Measurements from ENCODE around the gene OSBPL2.

The OSBPL2 gene

DNA sequence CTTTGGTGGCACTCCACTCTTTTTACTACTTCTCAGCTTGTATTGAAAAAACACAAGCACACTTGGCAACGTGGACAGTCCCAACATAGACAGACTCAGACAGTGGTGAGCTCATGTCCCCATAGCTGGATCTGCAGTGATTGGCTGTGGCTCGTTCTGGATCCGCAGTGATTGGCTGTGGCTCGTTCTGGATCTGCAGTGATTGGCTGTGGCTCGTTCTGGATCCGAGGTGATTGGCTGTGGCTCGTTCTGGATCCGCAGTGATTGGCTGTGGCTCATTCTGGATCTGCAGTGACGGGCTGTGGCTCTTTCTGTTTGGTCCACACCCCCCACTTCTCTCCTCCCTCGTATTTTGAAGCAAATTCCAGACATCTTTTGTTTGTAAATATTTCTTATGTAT, 28.0 kb downstream of the OSBPL2 start:
- Histone ChIP-seq H3K36me3 (ENCODE audit: control insufficient read depth, insufficient read depth, low read length) (peaks cover 3% of the 10 kb centered on the region), H3K79me1 (ENCODE audit: low read length) (no peaks in the 10 kb centered on the region), H2BK5ac (ENCODE audit: low read length) (no peak overlapping the region), H3K18ac (ENCODE audit: low read length) (no peak overlapping the region), H3K4me3 (ENCODE audit: low read length) (no peak overlapping the region), H3K27ac (ENCODE audit: low read depth, low read length) (no peak overlapping the region), H3K4me2 (ENCODE audit: low read length) (no peak overlapping the region), H3K9ac (ENCODE audit: low read length) (no peak overlapping the region), H3K4me1 (ENCODE audit: control insufficient read depth, low read depth, low read length) (no peaks in the 10 kb centered on the region), H3K56ac (ENCODE audit: low read length) (no peak overlapping the region), H2AK5ac (ENCODE audit: low read length) (no peak overlapping the region), H4K5ac (ENCODE audit: low read length) (no peak overlapping the region), H3K27me3 (ENCODE audit: insufficient read depth, low read length, poor library complexity) (no peaks in the 10 kb centered on the region), H4K8ac (ENCODE audit: low read depth, low read length) (no peak overlapping the region), H2BK15ac (replicated peaks; ENCODE audit: low read depth) (no peak overlapping the region), H2BK120ac (ENCODE audit: low read depth, low read length) (no peak overlapping the region), H3K4ac (ENCODE audit: low read depth, low read length) (no peak overlapping the region), H3K23ac (ENCODE audit: low read length) (no peak overlapping the region), H3K79me2 (ENCODE audit: control insufficient read depth, insufficient read depth, low read length) (no peaks in the 10 kb centered on the region)
- WGBS (ENCODE audit: extremely low coverage, insufficient coverage, low lambda C conversion rate) = no CpG with 5 or more reads among the region's 10 CpGs
- DNase-seq = peak; percentile 39

DNA sequence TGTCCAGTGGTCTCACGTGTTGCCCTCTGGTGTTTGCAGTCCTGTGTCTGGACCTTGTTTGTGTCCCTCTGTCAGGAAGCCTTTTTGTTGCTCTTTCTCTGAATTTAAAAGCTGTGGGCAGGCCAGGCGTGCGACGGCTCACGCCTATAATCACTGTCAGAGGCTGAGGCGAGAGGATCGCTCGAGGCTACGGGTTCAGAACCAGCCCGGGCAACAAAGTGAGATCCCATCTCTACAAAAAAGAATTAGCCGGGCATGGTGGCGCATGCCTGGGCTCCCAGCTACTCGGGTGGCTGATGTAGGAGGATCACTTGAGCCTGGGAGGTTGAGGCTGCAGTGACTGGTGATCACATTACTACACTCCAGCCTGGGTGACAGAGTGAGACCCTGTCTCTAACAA, 28.5 kb downstream of the OSBPL2 start:
- Histone ChIP-seq H3K9ac (ENCODE audit: low read length) (no peak overlapping the region), H2BK120ac (ENCODE audit: low read depth, low read length) (no peak overlapping the region), H2BK5ac (ENCODE audit: low read length) (no peak overlapping the region), H3K79me1 (ENCODE audit: low read length) (no peaks in the 10 kb centered on the region), H2BK15ac (replicated peaks; ENCODE audit: low read depth) (no peak overlapping the region), H4K5ac (ENCODE audit: low read length) (no peak overlapping the region), H3K36me3 (ENCODE audit: control insufficient read depth, insufficient read depth, low read length) (peaks cover 3% of the 10 kb centered on the region), H3K23ac (ENCODE audit: low read length) (no peak overlapping the region), H3K27ac (ENCODE audit: low read depth, low read length) (no peak overlapping the region), H4K8ac (ENCODE audit: low read depth, low read length) (no peak overlapping the region), H3K18ac (ENCODE audit: low read length) (no peak overlapping the region), H3K4me2 (ENCODE audit: low read length) (no peak overlapping the region), H3K79me2 (ENCODE audit: control insufficient read depth, insufficient read depth, low read length) (no peaks in the 10 kb centered on the region), H3K4ac (ENCODE audit: low read depth, low read length) (no peak overlapping the region), H3K56ac (ENCODE audit: low read length) (no peak overlapping the region), H2AK5ac (ENCODE audit: low read length) (no peak overlapping the region), H3K4me3 (ENCODE audit: low read length) (no peak overlapping the region), H3K27me3 (ENCODE audit: insufficient read depth, low read length, poor library complexity) (no peaks in the 10 kb centered on the region), H3K4me1 (ENCODE audit: control insufficient read depth, low read depth, low read length) (no peaks in the 10 kb centered on the region)
- no CpG with 5 or more reads among the region's 13 CpGs for WGBS (ENCODE audit: extremely low coverage, insufficient coverage, low lambda C conversion rate)
- DNase-seq = no peak

DNA sequence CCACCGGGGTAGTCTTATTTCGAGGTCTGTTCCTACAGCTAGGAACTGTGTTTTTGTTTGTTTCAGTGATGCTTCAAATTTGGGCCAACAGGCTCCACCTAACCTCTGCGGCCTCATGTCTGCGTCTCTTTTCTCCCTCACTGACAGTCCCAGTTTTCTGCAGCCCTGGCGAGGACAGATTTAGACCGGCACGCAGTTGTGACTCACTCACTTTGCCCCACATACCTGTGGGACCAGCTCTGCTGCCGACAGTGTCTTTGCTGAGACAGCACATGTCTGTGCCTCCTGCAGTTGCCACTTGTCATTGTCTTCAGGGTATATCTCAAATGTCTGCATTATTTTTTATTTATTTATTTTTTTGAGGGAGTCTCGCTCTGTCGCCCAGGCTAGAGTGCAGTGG, 29.2 kb downstream of the OSBPL2 start:
- Histone ChIP-seq H3K56ac (ENCODE audit: low read length) (no peak overlapping the region), H2BK15ac (replicated peaks; ENCODE audit: low read depth) (no peak overlapping the region), H2BK5ac (ENCODE audit: low read length) (no peak overlapping the region), H3K4me3 (ENCODE audit: low read length) (no peak overlapping the region), H2BK120ac (ENCODE audit: low read depth, low read length) (no peak overlapping the region), H3K79me1 (ENCODE audit: low read length) (no peaks in the 10 kb centered on the region), H3K4me2 (ENCODE audit: low read length) (no peak overlapping the region), H3K18ac (ENCODE audit: low read length) (no peak overlapping the region), H3K79me2 (ENCODE audit: control insufficient read depth, insufficient read depth, low read length) (no peaks in the 10 kb centered on the region), H3K4me1 (ENCODE audit: control insufficient read depth, low read depth, low read length) (no peaks in the 10 kb centered on the region), H3K4ac (ENCODE audit: low read depth, low read length) (no peak overlapping the region), H4K8ac (ENCODE audit: low read depth, low read length) (no peak overlapping the region), H3K23ac (ENCODE audit: low read length) (no peak overlapping the region), H3K9ac (ENCODE audit: low read length) (no peak overlapping the region), H3K36me3 (ENCODE audit: control insufficient read depth, insufficient read depth, low read length) (peaks cover 3% of the 10 kb centered on the region), H2AK5ac (ENCODE audit: low read length) (no peak overlapping the region), H4K5ac (ENCODE audit: low read length) (no peak overlapping the region), H3K27me3 (ENCODE audit: insufficient read depth, low read length, poor library complexity) (no peaks in the 10 kb centered on the region), H3K27ac (ENCODE audit: low read depth, low read length) (no peak overlapping the region)
- no peak for DNase-seq
- no CpG with 5 or more reads among the region's 10 CpGs for WGBS (ENCODE audit: extremely low coverage, insufficient coverage, low lambda C conversion rate)

DNA sequence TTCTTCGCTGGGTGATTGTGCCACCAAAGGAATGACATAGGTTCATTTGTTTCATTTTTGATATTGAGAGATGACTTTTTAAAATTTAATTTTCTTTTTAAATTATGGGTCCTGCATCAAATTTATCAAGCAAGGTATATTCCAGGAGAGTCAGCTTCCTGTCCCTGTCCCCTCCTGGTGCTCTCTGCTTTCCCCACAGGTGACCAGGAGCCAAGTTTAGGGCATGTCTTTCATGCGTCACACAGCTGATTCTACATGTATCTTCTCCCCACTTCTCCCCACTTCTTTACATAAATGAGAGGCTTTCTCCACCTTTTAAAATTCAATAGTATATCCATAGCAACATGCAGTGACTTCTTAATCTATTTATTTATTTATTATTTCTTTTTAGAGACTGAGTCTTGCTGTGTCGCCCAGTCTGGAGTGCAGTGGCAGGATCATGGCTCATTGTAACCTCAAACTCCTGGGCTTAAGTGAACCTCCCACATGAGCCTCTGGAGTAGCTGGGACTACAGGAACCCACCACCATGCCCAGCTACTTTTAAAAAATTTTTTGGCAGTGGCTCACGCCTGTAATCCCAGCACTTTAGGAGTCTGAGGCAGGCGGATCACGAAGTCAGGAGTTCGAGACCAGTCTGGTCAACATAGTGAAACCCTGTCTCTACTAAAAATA, 30.0 kb downstream of the OSBPL2 start:
- no peak overlapping the region for H3K4ac ChIP-seq (ENCODE audit: low read depth, low read length)
- H3K27me3 ChIP-seq (ENCODE audit: insufficient read depth, low read length, poor library complexity) = no peaks in the 10 kb centered on the region
- H3K9ac ChIP-seq (ENCODE audit: low read length) = no peak overlapping the region

DNA sequence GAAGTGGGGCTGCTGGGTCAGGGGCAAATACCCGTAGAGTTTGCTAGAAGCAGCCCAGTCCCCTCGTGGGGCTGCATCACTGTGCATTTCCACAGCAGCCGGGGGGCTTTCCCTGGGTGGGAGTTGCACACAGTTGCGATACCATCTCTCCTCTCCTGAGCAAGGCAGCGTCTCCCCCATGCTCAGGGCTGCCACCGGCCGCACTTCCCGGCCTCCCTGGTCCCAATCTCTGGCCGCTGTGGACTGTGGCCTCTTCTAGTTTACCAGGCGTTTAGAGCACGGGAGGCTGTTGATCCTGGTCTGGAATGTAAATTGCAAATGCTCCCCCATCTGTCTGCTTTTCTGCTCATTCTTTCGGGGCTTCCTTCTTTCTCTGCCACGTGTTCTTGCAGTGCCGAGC, 31.1 kb downstream of the OSBPL2 start:
- no peak overlapping the region for H2BK15ac ChIP-seq (replicated peaks; ENCODE audit: low read depth)
- no peaks in the 10 kb centered on the region for H3K79me2 ChIP-seq (ENCODE audit: control insufficient read depth, insufficient read depth, low read length)
- WGBS (ENCODE audit: extremely low coverage, insufficient coverage, low lambda C conversion rate) = no CpG with 5 or more reads among the region's 14 CpGs
- no peak overlapping the region for H3K4me2 ChIP-seq (ENCODE audit: low read length)
- H3K18ac ChIP-seq (ENCODE audit: low read length) = no peak overlapping the region
- no peak overlapping the region for H3K56ac ChIP-seq (ENCODE audit: low read length)
- H3K4me3 ChIP-seq (ENCODE audit: low read length) = no peak overlapping the region
- DNase-seq = no peak
- no peaks in the 10 kb centered on the region for H3K79me1 ChIP-seq (ENCODE audit: low read length)
- H3K36me3 ChIP-seq (ENCODE audit: control insufficient read depth, insufficient read depth, low read length) = peaks cover 4% of the 10 kb centered on the region
- H2BK5ac ChIP-seq (ENCODE audit: low read length) = no peak overlapping the region
- H3K4ac ChIP-seq (ENCODE audit: low read depth, low read length) = no peak overlapping the region
- H2BK120ac ChIP-seq (ENCODE audit: low read depth, low read length) = no peak overlapping the region
- no peak overlapping the region for H3K23ac ChIP-seq (ENCODE audit: low read length)
- H4K5ac ChIP-seq (ENCODE audit: low read length) = no peak overlapping the region
- no peak overlapping the region for H2AK5ac ChIP-seq (ENCODE audit: low read length)
- H3K9ac ChIP-seq (ENCODE audit: low read length) = no peak overlapping the region
- H3K4me1 ChIP-seq (ENCODE audit: control insufficient read depth, low read depth, low read length) = no peaks in the 10 kb centered on the region
- no peaks in the 10 kb centered on the region for H3K27me3 ChIP-seq (ENCODE audit: insufficient read depth, low read length, poor library complexity)
- H3K27ac ChIP-seq (ENCODE audit: low read depth, low read length) = no peak overlapping the region
- H4K8ac ChIP-seq (ENCODE audit: low read depth, low read length) = no peak overlapping the region

More for the DNA sequence above, 30.0 kb downstream of the OSBPL2 start:
- no peak overlapping the region for H2BK15ac ChIP-seq (replicated peaks; ENCODE audit: low read depth)
- H3K27ac ChIP-seq (ENCODE audit: low read depth, low read length) = no peak overlapping the region
- H3K4me1 ChIP-seq (ENCODE audit: control insufficient read depth, low read depth, low read length) = no peaks in the 10 kb centered on the region
- no peak overlapping the region for H4K5ac ChIP-seq (ENCODE audit: low read length)
- no peak overlapping the region for H2AK5ac ChIP-seq (ENCODE audit: low read length)
- no peak overlapping the region for H3K56ac ChIP-seq (ENCODE audit: low read length)
- no peak overlapping the region for H2BK5ac ChIP-seq (ENCODE audit: low read length)
- H3K79me2 ChIP-seq (ENCODE audit: control insufficient read depth, insufficient read depth, low read length) = no peaks in the 10 kb centered on the region
- no peaks in the 10 kb centered on the region for H3K79me1 ChIP-seq (ENCODE audit: low read length)
- H2BK120ac ChIP-seq (ENCODE audit: low read depth, low read length) = no peak overlapping the region
- no peak overlapping the region for H3K4me3 ChIP-seq (ENCODE audit: low read length)
- H4K8ac ChIP-seq (ENCODE audit: low read depth, low read length) = no peak overlapping the region
- no peak overlapping the region for H3K18ac ChIP-seq (ENCODE audit: low read length)
- no peak overlapping the region for H3K23ac ChIP-seq (ENCODE audit: low read length)
- H3K36me3 ChIP-seq (ENCODE audit: control insufficient read depth, insufficient read depth, low read length) = peaks cover 4% of the 10 kb centered on the region
- no peak overlapping the region for H3K4me2 ChIP-seq (ENCODE audit: low read length)
- no CpG with 5 or more reads among the region's 7 CpGs for WGBS (ENCODE audit: extremely low coverage, insufficient coverage, low lambda C conversion rate)
- no peak for DNase-seq

DNA sequence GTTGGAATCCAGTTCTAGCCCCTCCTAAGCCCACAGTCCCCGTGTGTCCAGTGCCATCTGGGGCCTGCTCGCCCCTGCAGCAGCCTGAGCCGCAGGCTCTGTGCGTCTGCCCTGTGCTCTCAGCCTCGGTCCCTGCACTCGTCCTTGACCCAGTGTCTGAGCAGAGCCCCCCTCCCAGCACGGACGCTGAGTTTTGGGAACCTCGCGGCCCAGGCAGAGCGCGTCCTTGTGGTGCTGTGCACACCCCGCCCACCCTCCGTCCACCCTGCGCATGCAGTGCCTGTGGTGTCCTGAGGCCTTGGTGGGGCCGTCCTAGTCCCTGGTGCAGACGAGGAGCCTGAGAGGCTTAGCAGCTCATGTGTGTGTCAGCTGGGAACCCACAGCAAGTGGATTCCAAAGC, 31.6 kb downstream of the OSBPL2 start:
- Histone ChIP-seq H4K5ac (ENCODE audit: low read length) (no peak overlapping the region), H4K8ac (ENCODE audit: low read depth, low read length) (no peak overlapping the region), H3K56ac (ENCODE audit: low read length) (no peak overlapping the region), H3K4ac (ENCODE audit: low read depth, low read length) (no peak overlapping the region), H2BK120ac (ENCODE audit: low read depth, low read length) (no peak overlapping the region), H3K27me3 (ENCODE audit: insufficient read depth, low read length, poor library complexity) (no peaks in the 10 kb centered on the region), H3K79me2 (ENCODE audit: control insufficient read depth, insufficient read depth, low read length) (no peaks in the 10 kb centered on the region), H3K9ac (ENCODE audit: low read length) (no peak overlapping the region), H3K4me3 (ENCODE audit: low read length) (no peak overlapping the region), H3K4me1 (ENCODE audit: control insufficient read depth, low read depth, low read length) (no peaks in the 10 kb centered on the region), H2BK5ac (ENCODE audit: low read length) (no peak overlapping the region), H2BK15ac (replicated peaks; ENCODE audit: low read depth) (no peak overlapping the region), H2AK5ac (ENCODE audit: low read length) (no peak overlapping the region), H3K36me3 (ENCODE audit: control insufficient read depth, insufficient read depth, low read length) (peaks cover 3% of the 10 kb centered on the region), H3K18ac (ENCODE audit: low read length) (no peak overlapping the region), H3K79me1 (ENCODE audit: low read length) (no peaks in the 10 kb centered on the region), H3K23ac (ENCODE audit: low read length) (no peak overlapping the region), H3K27ac (ENCODE audit: low read depth, low read length) (no peak overlapping the region), H3K4me2 (ENCODE audit: low read length) (no peak overlapping the region)
- WGBS (ENCODE audit: extremely low coverage, insufficient coverage, low lambda C conversion rate) = no CpG with 5 or more reads among the region's 17 CpGs
- no peak for DNase-seq
